CD4-positive, CD25-positive, alpha-beta regulatory T cell (primary cell): ENCODE results near the gene DPPA2. TPM values are rescaled to one million over a fixed set of nuclear protein-coding genes. Genes with fewer than 3 reads are reported as not detected.
A peak's percentile ranks its signal among the peaks of the same experiment; 100 is the strongest.
"Not testable (repeated sequence)": the region's sequence is repeated elsewhere in the genome, so short reads cannot be mapped to it uniquely, and the experiment has no call there.

Source experiments
- ATAC-seq, 2 donors: fragments of 150-1000 bp; cut with Tn5 transposase; one replicate each; pipeline ENCODE4 v1.10.0; 2021; ENCODE audit warnings: low read depth in 2 of 2, moderate number of reproducible peaks in 2 of 2, moderate library complexity in 1 of 2
- DNase-seq, 3 donors: peaks; one replicate each; pipeline versions ENCODE4 v3.0.0 to v3.0.0-alpha.2; 2012 to 2022; ENCODE audit warnings: mixed read lengths in 1 of 3
- H3K27ac ChIP-seq: one replicate; pipeline ENCODE4 v1.7.0; 2013; ENCODE audit warnings: mild to moderate bottlenecking, low read length; ENCODE audit not compliant: insufficient read depth, poor library complexity, severe bottlenecking
- H3K27me3 ChIP-seq: one replicate; pipeline ENCODE4 v1.7.0; 2013; ENCODE audit warnings: low read length; ENCODE audit not compliant: control insufficient read depth, insufficient read depth
- H3K36me3 ChIP-seq: one replicate; pipeline ENCODE4 v1.7.0; 2013; ENCODE audit warnings: mild to moderate bottlenecking, low read length, moderate library complexity; ENCODE audit not compliant: control insufficient read depth, insufficient read depth
- H3K4me1 ChIP-seq: 2 replicates; pipeline ENCODE4 v1.7.0; 2013; ENCODE audit warnings: mild to moderate bottlenecking, low read length; ENCODE audit not compliant: insufficient read depth, control insufficient read depth, poor library complexity, severe bottlenecking
- H3K4me3 ChIP-seq: one replicate; pipeline ENCODE4 v1.7.0; 2013; ENCODE audit warnings: low read depth, mild to moderate bottlenecking, low read length, moderate library complexity
- H3K9me3 ChIP-seq, 2 experiments: 1 replicate in 1 of 2; 2 replicates in 1 of 2; pipeline ENCODE4 v1.7.0; 2013; ENCODE audit warnings: low read length in 2 of 2, mild to moderate bottlenecking in 1 of 2, moderate library complexity in 1 of 2; ENCODE audit not compliant: control insufficient read depth in 2 of 2
- H3K27ac Mint-ChIP-seq, 3 donors: one replicate each; pipeline ENCODE4 v1.8.0; 2020 to 2022; ENCODE audit warnings: mild to moderate bottlenecking in 3 of 3, mixed read lengths in 3 of 3, moderate library complexity in 2 of 3
- H3K27me3 Mint-ChIP-seq: one replicate; pipeline ENCODE4 v1.8.0; 2022; ENCODE audit warnings: mild to moderate bottlenecking, mixed read lengths
- H3K36me3 Mint-ChIP-seq: one replicate; pipeline ENCODE4 v1.8.0; 2020; ENCODE audit warnings: mixed read lengths
- H3K4me1 Mint-ChIP-seq, 4 donors: one replicate each; pipeline ENCODE4 v1.8.0; 2020 to 2022; ENCODE audit warnings: mixed read lengths in 4 of 4, mild to moderate bottlenecking in 1 of 4
- H3K4me3 Mint-ChIP-seq, 4 donors: one replicate each; pipeline ENCODE4 v1.8.0; 2020 to 2022; ENCODE audit warnings: mild to moderate bottlenecking in 4 of 4, mixed read lengths in 4 of 4, moderate library complexity in 3 of 4
- H3K9me3 Mint-ChIP-seq, 7 donors: one replicate each; pipeline ENCODE4 v1.8.0; 2020 to 2022; ENCODE audit warnings: mixed read lengths in 7 of 7, mild to moderate bottlenecking in 3 of 7, moderate library complexity in 2 of 7
- polyA plus RNA-seq, 4 donors: library from polyadenylated mRNA; unstranded; fragments of 300-500 nt; fragmentation: Illumina TruSeq; gene quantifications; one replicate each; pipeline ENCODE4 v1.2.3, GENCODE V29; 2021
- total RNA-seq: library from RNA; stranded (reverse); gene quantifications from one replicate; pipeline ENCODE4 v1.2.3, GENCODE V29; 2022

DPPA2 gene
- total RNA-seq (not detected), polyA plus RNA-seq (not detected)

- H3K9me3 ChIP-seq: no peaks in the 10 kb centered on the region
- no peak for DNase-seq
- H3K9me3 Mint-ChIP-seq: peaks cover 0 to 4% (median 0%) of the 10 kb centered on the region in 7 donors
- no peak within 1 kb of the TSS for H3K4me3 ChIP-seq
- H3K27me3 ChIP-seq: no peaks in the 10 kb centered on the region
- H3K27ac Mint-ChIP-seq: no peak within 1 kb of the TSS
- no peak for ATAC-seq
- no peaks in the 10 kb centered on the region for H3K4me1 ChIP-seq
- no peaks in the 10 kb centered on the region for H3K4me1 Mint-ChIP-seq
- no peaks in the 10 kb centered on the region for H3K27me3 Mint-ChIP-seq
- H3K27ac ChIP-seq: no peak within 1 kb of the TSS
- no peaks in the 10 kb centered on the region for H3K36me3 ChIP-seq
- no peak within 1 kb of the TSS for H3K4me3 Mint-ChIP-seq
- no peaks in the 10 kb centered on the region for H3K36me3 Mint-ChIP-seq
Observed at GRCh38 chr3:109316162-109316730, at the start of gene DPPA2. TSS of gene DPPA2 (minus strand) at chr3:109316517. CDS start at chr3:109314542, 1,975 bp downstream.

GRCh38 chr3:109364088-109364487 is 47.8 kb upstream of the DPPA2 start:
- peaks cover 0 to 1% (median 0%) of the 10 kb centered on the region in 7 donors for H3K9me3 Mint-ChIP-seq
- Histone ChIP-seq H3K36me3 (no peaks in the 10 kb centered on the region), H3K4me1 (no peaks in the 10 kb centered on the region), H3K27ac (no peak overlapping the region), H3K4me3 (no peak overlapping the region), H3K27me3 (no peaks in the 10 kb centered on the region), H3K9me3 (no peaks in the 10 kb centered on the region)
- ATAC-seq (no peak), DNase-seq (no peak)
- H3K27me3 Mint-ChIP-seq: no peaks in the 10 kb centered on the region
- no peak overlapping the region for H3K4me3 Mint-ChIP-seq
- no peaks in the 10 kb centered on the region for H3K36me3 Mint-ChIP-seq
- H3K27ac Mint-ChIP-seq: no peak overlapping the region
- H3K4me1 Mint-ChIP-seq: no peaks in the 10 kb centered on the region

DNA sequence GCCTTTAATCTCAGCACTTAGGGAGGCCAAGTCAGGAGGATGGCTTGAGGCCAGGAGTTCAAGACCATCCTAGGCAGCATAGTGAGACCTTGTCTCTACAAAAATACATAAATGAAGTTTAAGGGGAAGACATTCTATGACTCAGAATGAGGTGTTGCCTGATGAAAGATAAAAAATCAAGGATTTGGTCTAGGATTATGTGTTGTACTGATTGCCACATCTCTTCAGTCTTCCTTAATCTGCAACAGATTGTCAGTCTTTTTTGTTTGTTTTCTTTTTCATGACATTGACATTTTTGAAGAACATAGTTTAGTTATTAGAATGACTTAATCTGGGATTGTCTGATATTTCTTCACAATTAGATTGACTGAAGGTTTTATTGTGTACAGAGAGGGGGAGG is 47.3 kb upstream of the DPPA2 start:
- H3K27me3 Mint-ChIP-seq: no peaks in the 10 kb centered on the region
- H3K4me3 Mint-ChIP-seq: no peak overlapping the region
- Histone ChIP-seq H3K27ac (no peak overlapping the region), H3K27me3 (no peaks in the 10 kb centered on the region), H3K36me3 (no peaks in the 10 kb centered on the region), H3K4me1 (no peaks in the 10 kb centered on the region), H3K4me3 (no peak overlapping the region), H3K9me3 (no peaks in the 10 kb centered on the region)
- DNase-seq: no peak
- H3K36me3 Mint-ChIP-seq: no peaks in the 10 kb centered on the region
- H3K4me1 Mint-ChIP-seq: no peaks in the 10 kb centered on the region
- no peak overlapping the region for H3K27ac Mint-ChIP-seq
- ATAC-seq: no peak
- H3K9me3 Mint-ChIP-seq: peaks cover 0 to 1% (median 0%) of the 10 kb centered on the region in 7 donors

GRCh38 chr3:109362823-109363222 is 46.5 kb upstream of the DPPA2 start:
- Histone ChIP-seq H3K27ac (no peak overlapping the region), H3K4me1 (no peaks in the 10 kb centered on the region), H3K27me3 (no peaks in the 10 kb centered on the region), H3K36me3 (no peaks in the 10 kb centered on the region), H3K9me3 (no peaks in the 10 kb centered on the region), H3K4me3 (no peak overlapping the region)
- DNase-seq (no peak), ATAC-seq (no peak)
- Mint-ChIP-seq H3K27ac (peak overlapping the region in 1 of 3 donors; percentile 35), H3K9me3 (peaks cover 0 to 1% (median 0%) of the 10 kb centered on the region in 7 donors), H3K27me3 (no peaks in the 10 kb centered on the region), H3K4me1 (no peaks in the 10 kb centered on the region), H3K36me3 (no peaks in the 10 kb centered on the region), H3K4me3 (no peak overlapping the region)

DNA sequence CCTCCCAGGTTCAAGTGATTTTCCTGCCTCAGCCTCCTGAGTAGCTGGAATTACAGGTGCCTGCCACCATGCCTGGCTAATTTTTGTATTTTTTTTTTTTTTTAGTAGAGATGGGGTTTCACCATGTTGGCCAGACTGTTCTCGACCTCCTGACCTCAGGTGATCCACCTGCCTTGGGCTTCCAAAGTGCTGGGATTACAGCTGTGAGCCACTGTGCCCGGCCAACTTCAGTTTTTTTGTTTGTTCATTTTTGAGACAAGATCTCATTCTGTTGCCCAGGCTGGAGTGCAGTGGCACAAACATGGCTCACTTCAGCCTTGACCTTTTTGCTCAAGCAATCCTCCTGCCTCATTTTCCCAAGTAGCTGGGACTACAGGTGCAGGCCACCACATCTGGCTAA is 42.5 kb upstream of the DPPA2 start:
- H3K27ac ChIP-seq, H3K4me3 Mint-ChIP-seq, H3K9me3 ChIP-seq, H3K4me1 ChIP-seq, H3K36me3 ChIP-seq, H3K4me3 ChIP-seq, H3K4me1 Mint-ChIP-seq, H3K36me3 Mint-ChIP-seq, DNase-seq, H3K27me3 ChIP-seq, H3K27me3 Mint-ChIP-seq, H3K27ac Mint-ChIP-seq, H3K9me3 Mint-ChIP-seq, ATAC-seq: not testable (repeated sequence)

- Histone ChIP-seq H3K36me3 (no peaks in the 10 kb centered on the region), H3K9me3 (no peaks in the 10 kb centered on the region), H3K27ac (no peak overlapping the region), H3K4me1 (no peaks in the 10 kb centered on the region), H3K27me3 (no peaks in the 10 kb centered on the region), H3K4me3 (no peak overlapping the region)
- Mint-ChIP-seq H3K4me1 (no peaks in the 10 kb centered on the region), H3K27ac (no peak overlapping the region), H3K4me3 (no peak overlapping the region), H3K27me3 (no peaks in the 10 kb centered on the region), H3K36me3 (no peaks in the 10 kb centered on the region), H3K9me3 (peaks cover 0 to 2% (median 0%) of the 10 kb centered on the region in 7 donors)
- DNase-seq (no peak), ATAC-seq (no peak)
Observed at GRCh38 chr3:109356442-109357155, 40.3 kb upstream of the DPPA2 start.

GRCh38 chr3:109355625-109356441 is 39.5 kb upstream of the DPPA2 start:
- H3K36me3 Mint-ChIP-seq: no peaks in the 10 kb centered on the region
- Histone ChIP-seq H3K4me1 (no peaks in the 10 kb centered on the region), H3K9me3 (no peaks in the 10 kb centered on the region), H3K4me3 (no peak overlapping the region), H3K27me3 (no peaks in the 10 kb centered on the region), H3K36me3 (no peaks in the 10 kb centered on the region), H3K27ac (no peak overlapping the region)
- H3K27ac Mint-ChIP-seq: no peak overlapping the region
- DNase-seq (no peak), ATAC-seq (no peak)
- H3K9me3 Mint-ChIP-seq: peaks cover 0 to 2% (median 0%) of the 10 kb centered on the region in 7 donors
- no peaks in the 10 kb centered on the region for H3K27me3 Mint-ChIP-seq
- no peak overlapping the region for H3K4me3 Mint-ChIP-seq
- H3K4me1 Mint-ChIP-seq: no peaks in the 10 kb centered on the region
